ENCODE results near the gene MYO6. TPM values are rescaled to one million over a fixed set of nuclear protein-coding genes. Genes with fewer than 3 reads are reported as not detected.
"Not testable (repeated sequence)": the region's sequence is repeated elsewhere in the genome, so short reads cannot be mapped to it uniquely, and the experiment has no call there.

MYO6 gene
- 1 to 10 TPM; 6.1 to 6.4 TPM for total RNA-seq

GRCh38 chr6:75748743-75749538, at the start of gene MYO6:
Gene MYO6, plus strand, starts transcription at chr6:75749239. Its CDS starts 68,309 bp downstream, at chr6:75817548.
- intact Hi-C loops (cut with micrococcal nuclease): loop anchor here (1.0 to 5.0 kb wide), 2 partner anchors 82 to 137 kb away; no protein-coding TSS in a partner anchor
- H3K36me3 Mint-ChIP-seq: no peaks in the 10 kb centered on the region
- no peak within 1 kb of the TSS for H3K27ac Mint-ChIP-seq
- peaks cover 18% of the 10 kb centered on the region for H3K27me3 Mint-ChIP-seq
- H3K4me1 Mint-ChIP-seq (ENCODE audit: low read depth): peaks cover 11% of the 10 kb centered on the region
- CTCF ChIA-PET: no interaction called here
- peak; percentile 60 for DNase-seq
- POLR2A ChIA-PET: no interaction called here
- no peaks in the 10 kb centered on the region for H3K9me3 Mint-ChIP-seq
- peak within 1 kb of the TSS; percentile 88 for H3K4me3 Mint-ChIP-seq

- H3K4me1 Mint-ChIP-seq (ENCODE audit: low read depth); POLR2A ChIA-PET; H3K27me3 Mint-ChIP-seq; H3K4me3 Mint-ChIP-seq; intact Hi-C loops (cut with micrococcal nuclease); CTCF ChIA-PET; H3K27ac Mint-ChIP-seq; DNase-seq; H3K9me3 Mint-ChIP-seq: not testable (repeated sequence)
- peaks cover 25% of the 10 kb centered on the region for H3K36me3 Mint-ChIP-seq
Observed at GRCh38 chr6:75708334-75708733, 40.7 kb upstream of the MYO6 start.

GRCh38 chr6:75711173-75711572, 37.9 kb upstream of the MYO6 start:
- DNase-seq: no peak
- H3K36me3 Mint-ChIP-seq: peaks cover 32% of the 10 kb centered on the region
- H3K27me3 Mint-ChIP-seq: no peaks in the 10 kb centered on the region
- H3K4me1 Mint-ChIP-seq (ENCODE audit: low read depth): peaks cover 6% of the 10 kb centered on the region
- CTCF ChIA-PET: no interaction called here
- H3K9me3 Mint-ChIP-seq: no peaks in the 10 kb centered on the region
- no peak overlapping the region for H3K4me3 Mint-ChIP-seq
- H3K27ac Mint-ChIP-seq: no peak overlapping the region
- intact Hi-C loops (cut with micrococcal nuclease): no loop called here
- POLR2A ChIA-PET: no interaction called here

DNA sequence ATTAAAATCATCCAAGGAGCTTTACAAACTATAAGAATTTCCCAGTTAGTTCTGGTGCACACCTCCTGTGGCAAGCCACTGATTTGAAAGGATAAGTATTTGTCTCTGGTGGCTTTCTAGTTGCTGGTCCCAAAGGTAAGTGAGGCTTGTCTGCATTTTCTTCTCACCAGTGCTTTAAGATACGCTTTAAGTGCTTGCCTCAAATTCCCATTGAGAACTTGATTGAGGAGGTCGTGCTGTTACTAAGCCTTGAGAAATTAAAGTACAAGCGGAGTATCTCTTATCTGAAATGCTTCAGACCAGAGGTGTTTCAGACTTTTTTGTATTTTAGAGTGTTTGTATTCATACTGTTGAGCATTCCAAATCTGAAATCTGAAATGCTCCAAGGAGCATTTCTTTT, 29.9 kb upstream of the MYO6 start:
- H3K27ac Mint-ChIP-seq: no peak overlapping the region
- H3K4me1 Mint-ChIP-seq (ENCODE audit: low read depth): no peaks in the 10 kb centered on the region
- H3K36me3 Mint-ChIP-seq: peaks cover 13% of the 10 kb centered on the region
- no peaks in the 10 kb centered on the region for H3K9me3 Mint-ChIP-seq
- ChIA-PET CTCF (no interaction called here), POLR2A (no interaction called here)
- H3K4me3 Mint-ChIP-seq: no peak overlapping the region
- intact Hi-C loops (cut with micrococcal nuclease): no loop called here
- no peaks in the 10 kb centered on the region for H3K27me3 Mint-ChIP-seq
- no peak for DNase-seq

GRCh38 chr6:75723382-75723781, 25.7 kb upstream of the MYO6 start:
- DNase-seq: no peak
- H3K4me1 Mint-ChIP-seq (ENCODE audit: low read depth): no peaks in the 10 kb centered on the region
- no peaks in the 10 kb centered on the region for H3K27me3 Mint-ChIP-seq
- ChIA-PET POLR2A (no interaction called here), CTCF (interaction anchor here (0.7 kb wide), 1 partner anchor 56 kb away, joined by 3 read pairs; no protein-coding TSS in a partner anchor)
- H3K36me3 Mint-ChIP-seq: no peaks in the 10 kb centered on the region
- intact Hi-C loops (cut with micrococcal nuclease): no loop called here
- H3K27ac Mint-ChIP-seq: no peak overlapping the region
- H3K4me3 Mint-ChIP-seq: no peak overlapping the region
- H3K9me3 Mint-ChIP-seq: no peaks in the 10 kb centered on the region

DNA sequence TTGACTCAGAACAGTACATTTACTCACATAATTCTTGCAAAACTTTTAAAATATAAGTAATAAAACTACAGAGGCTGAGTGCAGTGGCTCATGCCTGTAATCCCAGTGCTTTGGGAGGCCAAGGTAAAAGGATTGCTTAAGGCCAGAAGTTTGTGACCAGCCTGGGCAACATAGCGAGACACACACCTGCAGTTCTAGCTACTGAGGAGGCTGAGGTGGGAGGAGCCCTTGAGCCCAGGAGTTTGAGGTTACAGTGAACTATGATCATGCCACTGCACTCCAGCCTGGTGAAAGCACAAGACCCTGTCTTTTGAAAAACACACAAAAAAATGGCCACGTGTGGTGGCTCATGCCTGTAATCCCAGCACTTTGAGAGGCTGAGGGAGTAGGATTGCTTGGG, 21.8 kb upstream of the MYO6 start:
- no peaks in the 10 kb centered on the region for H3K36me3 Mint-ChIP-seq
- POLR2A ChIA-PET: no interaction called here
- no peaks in the 10 kb centered on the region for H3K27me3 Mint-ChIP-seq
- no peak overlapping the region for H3K27ac Mint-ChIP-seq
- intact Hi-C loops (cut with micrococcal nuclease): no loop called here
- no peaks in the 10 kb centered on the region for H3K4me1 Mint-ChIP-seq (ENCODE audit: low read depth)
- no peaks in the 10 kb centered on the region for H3K9me3 Mint-ChIP-seq
- DNase-seq: no peak
- CTCF ChIA-PET: no interaction called here
- H3K4me3 Mint-ChIP-seq: no peak overlapping the region

DNA sequence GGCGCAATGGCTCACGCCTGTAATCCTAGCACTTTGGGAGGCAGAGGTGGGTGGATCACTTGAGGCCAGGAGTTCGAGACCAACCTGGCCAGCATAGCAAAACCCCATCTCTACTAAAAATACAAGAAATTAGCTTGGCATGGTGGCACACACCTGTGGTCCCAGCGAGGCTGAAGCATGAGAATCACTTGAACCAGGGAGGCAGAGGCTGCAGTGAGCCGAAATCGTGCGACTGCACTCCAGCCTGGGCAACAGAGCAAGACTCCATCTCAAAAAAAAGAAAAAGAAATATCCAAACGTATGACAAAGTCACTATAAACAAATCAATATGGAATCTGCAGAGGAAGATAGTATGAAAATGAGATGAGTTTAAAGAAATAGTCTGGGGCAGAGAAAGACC, 18.0 kb upstream of the MYO6 start:
- H3K4me3 Mint-ChIP-seq; H3K4me1 Mint-ChIP-seq (ENCODE audit: low read depth); intact Hi-C loops (cut with micrococcal nuclease); DNase-seq; CTCF ChIA-PET; H3K27me3 Mint-ChIP-seq; H3K27ac Mint-ChIP-seq; H3K36me3 Mint-ChIP-seq; POLR2A ChIA-PET; H3K9me3 Mint-ChIP-seq: not testable (repeated sequence)

DNA sequence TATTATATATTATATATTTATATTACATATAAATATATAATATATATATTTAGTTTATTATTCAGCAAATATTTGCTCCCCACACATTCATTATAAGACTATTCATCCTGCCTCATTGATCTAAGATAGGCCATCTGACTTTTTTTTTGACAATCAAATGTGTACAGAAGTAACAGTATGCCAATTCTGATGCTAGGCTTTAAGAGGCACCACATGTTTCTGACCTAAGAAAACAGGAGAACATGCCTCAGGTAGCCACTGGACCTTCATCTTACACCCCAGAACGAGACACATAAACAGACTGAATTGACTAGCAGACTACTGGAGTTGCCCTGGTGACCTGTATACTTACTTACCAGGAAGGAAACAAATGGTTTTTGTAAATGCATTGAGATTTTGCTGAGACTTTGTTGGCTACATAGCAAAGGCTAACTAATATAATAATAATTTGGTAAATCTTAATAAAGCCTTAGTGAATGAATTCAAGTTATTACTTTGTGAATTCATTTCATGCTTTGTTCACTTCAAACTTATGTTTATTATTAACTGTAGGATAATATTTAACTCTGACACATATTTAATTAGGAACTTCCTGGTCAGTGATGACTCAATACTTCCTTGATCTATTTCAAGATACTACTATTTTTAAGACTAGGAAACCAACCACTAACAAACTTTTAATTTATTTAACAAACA, 13.4 kb upstream of the MYO6 start:
- ChIA-PET POLR2A (no interaction called here), CTCF (no interaction called here)
- no peaks in the 10 kb centered on the region for H3K27me3 Mint-ChIP-seq
- no peak overlapping the region for H3K4me3 Mint-ChIP-seq
- intact Hi-C loops (cut with micrococcal nuclease): no loop called here
- H3K36me3 Mint-ChIP-seq: no peaks in the 10 kb centered on the region
- DNase-seq: no peak
- H3K27ac Mint-ChIP-seq: no peak overlapping the region
- H3K9me3 Mint-ChIP-seq: no peaks in the 10 kb centered on the region
- no peaks in the 10 kb centered on the region for H3K4me1 Mint-ChIP-seq (ENCODE audit: low read depth)

GRCh38 chr6:75743971-75744370, 5.1 kb upstream of the MYO6 start:
- Mint-ChIP-seq H3K9me3 (no peaks in the 10 kb centered on the region), H3K27me3 (peaks cover 13% of the 10 kb centered on the region), H3K4me1 (ENCODE audit: low read depth) (peaks cover 4% of the 10 kb centered on the region), H3K36me3 (no peaks in the 10 kb centered on the region), H3K4me3 (no peak overlapping the region), H3K27ac (no peak overlapping the region)
- no peak for DNase-seq
- POLR2A ChIA-PET: no interaction called here
- intact Hi-C loops (cut with micrococcal nuclease): no loop called here
- CTCF ChIA-PET: no interaction called here

- POLR2A ChIA-PET: no interaction called here
- Mint-ChIP-seq H3K4me1 (ENCODE audit: low read depth) (peaks cover 6% of the 10 kb centered on the region), H3K36me3 (no peaks in the 10 kb centered on the region), H3K27me3 (peaks cover 15% of the 10 kb centered on the region), H3K27ac (no peak overlapping the region), H3K4me3 (no peak overlapping the region), H3K9me3 (no peaks in the 10 kb centered on the region)
- intact Hi-C loops (cut with micrococcal nuclease): loop anchor here (5.0 kb wide), 1 partner anchor 133 kb away; no protein-coding TSS in a partner anchor
- CTCF ChIA-PET: no interaction called here
- DNase-seq: no peak
Observed at GRCh38 chr6:75745404-75745803, 3.6 kb upstream of the MYO6 start.

DNA sequence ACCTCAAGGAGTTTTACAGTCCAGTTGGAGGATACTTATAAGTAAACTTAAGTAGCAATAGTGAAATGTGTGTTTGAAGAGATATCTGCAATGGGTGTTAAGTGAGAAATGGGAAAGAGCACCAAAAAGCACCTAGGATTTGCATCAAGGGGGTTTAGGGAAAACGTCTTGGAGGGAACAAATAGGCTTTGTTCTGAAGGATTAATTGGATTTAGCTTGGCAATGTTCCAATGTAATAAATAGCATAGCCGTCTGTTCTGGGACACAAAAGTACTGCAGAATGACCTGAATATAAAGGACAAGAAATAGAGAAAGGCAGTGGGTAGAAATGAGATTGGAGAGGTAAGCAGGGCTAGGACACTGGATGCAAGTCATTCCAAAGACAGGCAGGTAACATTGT, 2.8 kb upstream of the MYO6 start:
- DNase-seq: no peak
- intact Hi-C loops (cut with micrococcal nuclease): loop anchor here (5.0 kb wide), 1 partner anchor 134 kb away; no protein-coding TSS in a partner anchor
- H3K4me1 Mint-ChIP-seq (ENCODE audit: low read depth): peaks cover 8% of the 10 kb centered on the region
- H3K27me3 Mint-ChIP-seq: peaks cover 18% of the 10 kb centered on the region
- CTCF ChIA-PET: interaction anchor here (0.5 kb wide), 1 partner anchor 1933 kb away, joined by 3 read pairs; no protein-coding TSS in a partner anchor
- no peak overlapping the region for H3K4me3 Mint-ChIP-seq
- no peaks in the 10 kb centered on the region for H3K36me3 Mint-ChIP-seq
- H3K27ac Mint-ChIP-seq: no peak overlapping the region
- POLR2A ChIA-PET: no interaction called here
- H3K9me3 Mint-ChIP-seq: no peaks in the 10 kb centered on the region

DNA sequence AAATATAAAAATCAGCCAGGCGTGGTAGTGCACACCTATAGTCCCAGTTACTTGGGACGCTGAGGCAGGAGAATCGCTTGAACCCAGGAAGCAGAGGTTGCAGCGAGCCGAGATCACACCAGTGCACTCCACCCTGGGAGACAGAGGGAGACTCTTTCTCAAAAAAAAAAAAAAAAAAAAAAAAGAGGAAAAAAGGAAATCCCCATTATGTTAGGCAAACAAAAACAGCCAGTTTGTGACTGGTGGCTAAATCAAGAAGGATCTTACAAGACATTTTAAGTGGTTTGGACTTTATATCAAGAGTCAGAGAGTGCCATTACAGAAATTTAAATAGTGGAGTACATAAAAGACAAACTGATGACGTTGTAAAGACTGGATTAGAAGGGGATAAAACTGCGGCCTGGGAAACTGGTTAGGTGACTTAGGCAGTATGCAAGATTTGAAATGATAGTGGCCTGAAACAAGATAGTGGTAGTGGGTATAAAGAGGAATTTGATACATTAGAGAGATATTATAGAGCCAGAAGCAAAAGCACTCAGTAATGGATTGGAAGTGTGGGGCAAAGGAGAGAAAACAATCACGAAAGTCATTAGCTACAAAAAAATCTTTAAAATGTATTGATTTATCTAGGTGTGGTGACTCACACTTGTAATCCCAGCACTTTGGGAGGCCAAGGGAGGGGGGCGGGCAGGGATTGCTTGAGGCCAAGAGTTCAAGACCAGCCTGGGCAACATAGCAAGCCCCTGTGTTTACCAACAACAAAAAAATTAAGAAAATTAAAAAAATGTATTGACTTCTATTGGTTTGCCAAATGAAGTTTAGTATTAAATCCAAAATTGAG, 1.7 kb upstream of the MYO6 start:
- intact Hi-C loops (cut with micrococcal nuclease): loop anchor here (5.0 kb wide), 1 partner anchor 135 kb away; no protein-coding TSS in a partner anchor
- Mint-ChIP-seq H3K27ac (no peak overlapping the region), H3K27me3 (peaks cover 18% of the 10 kb centered on the region), H3K4me1 (ENCODE audit: low read depth) (peaks cover 10% of the 10 kb centered on the region), H3K4me3 (no peak overlapping the region), H3K36me3 (no peaks in the 10 kb centered on the region), H3K9me3 (no peaks in the 10 kb centered on the region)
- no peak for DNase-seq
- CTCF ChIA-PET: no interaction called here
- POLR2A ChIA-PET: interaction anchor here (0.6 kb wide), 1 partner anchor 462 kb away, joined by 3 read pairs; no protein-coding TSS in a partner anchor
